Measurements from ENCODE around the gene RPE65.

The RPE65 gene

DNA sequence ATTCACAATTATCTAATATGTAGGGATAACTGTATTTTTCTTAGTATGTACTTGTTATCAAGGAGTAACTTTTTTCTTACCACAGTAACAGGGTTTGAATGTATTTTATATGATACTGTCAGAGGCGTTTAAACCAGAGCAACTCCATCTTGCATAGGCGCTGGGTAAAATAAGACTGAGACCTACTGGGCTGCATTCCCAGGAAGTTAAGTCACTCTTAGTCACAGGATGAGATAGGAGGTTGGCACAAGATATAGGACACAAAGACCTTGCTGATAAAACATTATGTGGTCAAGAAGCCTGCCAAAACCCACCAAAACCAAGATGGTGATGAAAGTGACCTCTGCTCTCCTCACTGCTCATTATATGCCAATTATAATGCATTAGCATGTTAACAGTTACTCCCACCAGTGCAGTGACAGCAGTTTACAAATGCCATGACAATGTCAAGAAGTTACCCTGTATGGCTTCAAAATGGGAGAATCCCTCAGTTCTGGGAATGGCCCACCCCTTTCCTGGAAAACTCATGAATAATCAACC lies 64.8 kb downstream of the RPE65 start:
- H3K4me3 ChIP-seq (ENCODE audit: low read depth, low read length) = no peak overlapping the region

DNA sequence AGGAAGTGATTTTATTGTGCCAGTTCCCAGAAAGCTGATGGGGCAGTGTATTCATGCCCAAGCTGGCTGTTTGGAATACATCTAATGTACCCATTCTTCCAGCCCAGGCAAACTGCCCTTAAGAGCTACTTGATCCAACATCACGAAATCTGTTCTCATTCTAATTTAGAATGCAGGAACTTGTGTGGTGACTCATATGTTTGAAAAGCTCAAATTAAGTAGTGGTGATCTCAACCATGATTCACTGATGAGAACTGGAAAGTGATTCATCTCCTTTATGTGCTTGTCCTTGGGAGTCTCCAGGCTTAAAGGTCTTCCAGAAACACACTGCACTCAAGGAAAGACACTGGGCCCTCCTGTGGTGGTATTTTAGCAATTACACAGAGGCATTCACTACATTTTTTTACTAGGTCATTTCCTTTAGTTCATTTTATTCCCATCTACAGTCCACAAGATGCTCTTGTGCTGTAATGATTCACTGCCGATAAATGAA lies 65.4 kb downstream of the RPE65 start:
- no peak overlapping the region for H3K4me3 ChIP-seq (ENCODE audit: low read depth, low read length)
- TF ChIP-seq, protein P1, sequence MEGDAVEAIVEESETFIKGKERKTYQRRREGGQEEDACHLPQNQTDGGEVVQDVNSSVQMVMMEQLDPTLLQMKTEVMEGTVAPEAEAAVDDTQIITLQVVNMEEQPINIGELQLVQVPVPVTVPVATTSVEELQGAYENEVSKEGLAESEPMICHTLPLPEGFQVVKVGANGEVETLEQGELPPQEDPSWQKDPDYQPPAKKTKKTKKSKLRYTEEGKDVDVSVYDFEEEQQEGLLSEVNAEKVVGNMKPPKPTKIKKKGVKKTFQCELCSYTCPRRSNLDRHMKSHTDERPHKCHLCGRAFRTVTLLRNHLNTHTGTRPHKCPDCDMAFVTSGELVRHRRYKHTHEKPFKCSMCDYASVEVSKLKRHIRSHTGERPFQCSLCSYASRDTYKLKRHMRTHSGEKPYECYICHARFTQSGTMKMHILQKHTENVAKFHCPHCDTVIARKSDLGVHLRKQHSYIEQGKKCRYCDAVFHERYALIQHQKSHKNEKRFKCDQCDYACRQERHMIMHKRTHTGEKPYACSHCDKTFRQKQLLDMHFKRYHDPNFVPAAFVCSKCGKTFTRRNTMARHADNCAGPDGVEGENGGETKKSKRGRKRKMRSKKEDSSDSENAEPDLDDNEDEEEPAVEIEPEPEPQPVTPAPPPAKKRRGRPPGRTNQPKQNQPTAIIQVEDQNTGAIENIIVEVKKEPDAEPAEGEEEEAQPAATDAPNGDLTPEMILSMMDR (IDR thresholded peaks at IDR 0.05; ENCODE audit: borderline replicate concordance, insufficient read depth, low read depth, low read length) = no peak

More for the DNA sequence above, 64.8 kb downstream of the RPE65 start:
- TF ChIP-seq, protein P1 (IDR thresholded peaks at IDR 0.05; ENCODE audit: borderline replicate concordance, insufficient read depth, low read depth, low read length) = no peak

DNA sequence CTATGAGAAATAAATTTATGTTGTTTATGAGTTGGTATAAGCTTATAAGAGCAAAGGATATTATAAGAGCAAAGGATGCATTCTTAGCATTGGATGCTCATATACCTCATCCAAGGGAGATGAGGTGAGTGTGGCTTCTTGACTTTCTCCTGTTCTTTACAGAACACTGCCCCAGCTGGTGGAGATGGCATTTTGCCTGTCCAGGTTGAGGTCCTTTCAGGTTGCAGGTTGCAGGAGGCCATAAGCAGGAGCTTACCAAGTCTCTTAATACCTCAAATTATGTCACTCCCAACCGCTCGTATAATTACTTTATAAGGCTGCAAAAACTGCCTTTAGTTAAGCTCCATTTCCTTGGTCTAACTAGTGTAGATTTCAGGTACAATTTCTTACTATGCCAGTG lies 66.7 kb downstream of the RPE65 start:
- H3K4me3 ChIP-seq (ENCODE audit: low read depth, low read length) = no peak overlapping the region
- TF ChIP-seq, protein P1 (IDR thresholded peaks at IDR 0.05; ENCODE audit: borderline replicate concordance, insufficient read depth, low read depth, low read length) = no peak

DNA sequence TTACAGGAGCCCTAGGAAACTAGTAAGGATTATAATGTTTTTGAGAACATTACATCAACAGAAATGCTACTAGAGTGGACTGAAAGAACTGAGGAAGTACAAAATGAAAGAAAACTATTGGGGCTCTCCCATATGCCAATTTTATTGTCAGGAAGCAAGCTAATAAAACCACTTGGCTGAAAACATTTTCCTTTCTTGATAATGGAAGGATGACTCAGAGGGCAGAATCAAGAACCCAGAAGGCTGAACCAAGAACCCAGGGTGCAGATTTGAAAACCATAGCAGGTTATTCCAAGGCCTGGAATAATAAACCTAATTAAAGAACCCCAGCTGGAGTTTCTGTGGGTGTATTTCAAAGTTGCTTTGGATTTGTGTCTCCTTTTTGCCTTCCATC lies 70.7 kb downstream of the RPE65 start:
- H3K4me3 ChIP-seq (ENCODE audit: low read depth, low read length) = no peak overlapping the region
- TF ChIP-seq, protein P1 (IDR thresholded peaks at IDR 0.05; ENCODE audit: borderline replicate concordance, insufficient read depth, low read depth, low read length) = no peak

All from GM12875 (cell line).